ENCODE measurements around the gene KLHL29.

KLHL29 gene

DNA sequence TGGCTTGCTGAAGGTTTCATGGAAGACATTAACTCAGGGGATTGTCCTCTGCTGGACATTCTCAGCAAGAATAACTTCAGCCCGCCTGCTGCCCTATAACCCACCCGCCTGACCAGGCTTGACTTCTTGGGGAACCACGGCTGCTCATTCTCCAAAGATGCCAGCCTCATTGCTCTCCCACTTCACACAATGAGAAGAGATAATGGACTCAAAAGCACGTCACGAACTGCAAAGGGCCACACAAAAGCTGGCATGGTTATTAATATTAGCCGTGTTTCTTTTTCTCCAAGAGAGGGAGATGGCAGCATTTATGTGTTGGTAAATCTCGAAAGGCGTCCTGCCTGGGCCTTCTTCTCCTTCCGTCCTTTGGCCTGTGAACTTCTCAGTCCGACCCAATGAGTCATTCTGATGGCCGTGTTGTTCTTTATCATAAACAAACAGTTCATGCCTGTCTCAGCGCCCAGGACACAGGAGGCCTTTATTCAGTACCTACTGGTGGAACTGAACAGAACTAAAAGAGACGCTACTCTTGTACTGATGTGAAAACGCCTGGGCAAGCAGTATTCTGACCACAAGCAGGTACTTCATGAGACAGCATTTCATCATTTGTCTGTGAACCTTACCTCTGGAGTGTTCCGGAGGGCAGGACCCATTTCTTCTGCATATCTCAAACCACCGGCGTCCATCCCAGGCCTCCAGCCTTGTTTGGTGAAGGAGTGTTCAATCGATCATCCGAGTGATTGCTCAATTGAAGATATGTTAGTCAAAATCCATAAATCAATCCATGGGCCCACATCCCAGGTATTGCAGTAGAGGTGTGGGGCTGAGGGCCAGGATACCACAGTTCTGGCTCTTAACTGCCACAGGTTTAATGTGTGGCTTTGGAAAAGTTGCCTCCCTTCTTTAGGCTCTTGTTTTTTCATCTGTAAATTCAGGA, 25.1 kb upstream of the KLHL29 start:
- Mint-ChIP-seq H3K4me1 (ENCODE audit: low read depth) (no peaks in the 10 kb centered on the region), H3K4me3 (no peak overlapping the region), H3K36me3 (ENCODE audit: low read depth) (no peaks in the 10 kb centered on the region), H3K27me3 (ENCODE audit: low read depth) (peaks cover 33% of the 10 kb centered on the region), H3K27ac (no peak overlapping the region), H3K9me3 (no peaks in the 10 kb centered on the region)

DNA sequence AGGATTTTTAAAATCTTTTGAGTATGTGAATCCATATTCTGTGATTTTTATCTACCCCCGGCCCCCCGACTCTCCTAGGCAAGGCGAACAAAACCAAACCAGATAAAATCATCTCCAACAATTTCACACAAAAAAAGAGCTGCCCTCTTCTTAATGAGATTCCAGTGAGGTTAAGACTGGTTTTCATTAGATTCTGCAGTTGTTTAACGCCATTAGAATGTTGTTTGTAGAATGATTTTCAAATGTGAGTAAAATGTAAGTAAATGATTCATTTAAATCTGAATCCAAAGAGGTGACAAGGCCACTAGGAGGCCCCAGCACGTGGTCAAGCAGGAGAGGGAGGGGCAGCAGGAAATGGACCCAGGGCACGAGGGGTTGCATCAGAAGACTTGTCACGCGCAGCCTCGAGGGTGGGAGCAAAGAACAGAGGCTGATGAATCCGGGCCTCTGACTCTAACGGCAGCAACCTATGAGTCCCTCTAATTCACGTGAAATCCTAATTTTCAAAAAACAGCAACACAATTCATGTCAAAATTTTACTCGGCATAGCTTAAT, 24.3 kb upstream of the KLHL29 start:
- Mint-ChIP-seq H3K4me3 (no peak overlapping the region), H3K9me3 (no peaks in the 10 kb centered on the region), H3K27me3 (ENCODE audit: low read depth) (peaks cover 36% of the 10 kb centered on the region), H3K27ac (no peak overlapping the region), H3K36me3 (ENCODE audit: low read depth) (no peaks in the 10 kb centered on the region), H3K4me1 (ENCODE audit: low read depth) (no peaks in the 10 kb centered on the region)

GRCh38 chr2:23361152-23361551, 23.8 kb upstream of the KLHL29 start:
- no peaks in the 10 kb centered on the region for H3K9me3 Mint-ChIP-seq
- no peak overlapping the region for H3K4me3 Mint-ChIP-seq
- peaks cover 38% of the 10 kb centered on the region for H3K27me3 Mint-ChIP-seq (ENCODE audit: low read depth)
- no peak overlapping the region for H3K27ac Mint-ChIP-seq
- no peaks in the 10 kb centered on the region for H3K36me3 Mint-ChIP-seq (ENCODE audit: low read depth)
- no peaks in the 10 kb centered on the region for H3K4me1 Mint-ChIP-seq (ENCODE audit: low read depth)

- no peak overlapping the region for H3K4me3 Mint-ChIP-seq
- no peak overlapping the region for H3K27ac Mint-ChIP-seq
- peaks cover 46% of the 10 kb centered on the region for H3K27me3 Mint-ChIP-seq (ENCODE audit: low read depth)
- H3K36me3 Mint-ChIP-seq (ENCODE audit: low read depth), result no peaks in the 10 kb centered on the region
- no peaks in the 10 kb centered on the region for H3K9me3 Mint-ChIP-seq
- no peaks in the 10 kb centered on the region for H3K4me1 Mint-ChIP-seq (ENCODE audit: low read depth)
These were observed 21.7 kb upstream of the KLHL29 start for GRCh38 chr2:23363268-23363667.

GRCh38 chr2:23363831-23364230, 21.1 kb upstream of the KLHL29 start:
- Mint-ChIP-seq H3K4me1 (ENCODE audit: low read depth) (no peaks in the 10 kb centered on the region), H3K4me3 (no peak overlapping the region), H3K36me3 (ENCODE audit: low read depth) (no peaks in the 10 kb centered on the region), H3K27me3 (ENCODE audit: low read depth) (peaks cover 46% of the 10 kb centered on the region), H3K27ac (no peak overlapping the region), H3K9me3 (no peaks in the 10 kb centered on the region)

GRCh38 chr2:23366720-23367119, 18.3 kb upstream of the KLHL29 start:
- Mint-ChIP-seq H3K9me3 (no peaks in the 10 kb centered on the region), H3K4me3 (no peak overlapping the region), H3K36me3 (ENCODE audit: low read depth) (no peaks in the 10 kb centered on the region), H3K27me3 (ENCODE audit: low read depth) (peaks cover 52% of the 10 kb centered on the region), H3K4me1 (ENCODE audit: low read depth) (no peaks in the 10 kb centered on the region), H3K27ac (no peak overlapping the region)

- Mint-ChIP-seq H3K4me3 (no peak overlapping the region), H3K36me3 (ENCODE audit: low read depth) (no peaks in the 10 kb centered on the region), H3K27ac (no peak overlapping the region), H3K9me3 (no peaks in the 10 kb centered on the region), H3K27me3 (ENCODE audit: low read depth) (peaks cover 42% of the 10 kb centered on the region), H3K4me1 (ENCODE audit: low read depth) (no peaks in the 10 kb centered on the region)
These were observed 17.2 kb upstream of the KLHL29 start for GRCh38 chr2:23367760-23368159.

GRCh38 chr2:23373666-23374065, 11.3 kb upstream of the KLHL29 start:
- H3K9me3 Mint-ChIP-seq, result no peaks in the 10 kb centered on the region

DNA sequence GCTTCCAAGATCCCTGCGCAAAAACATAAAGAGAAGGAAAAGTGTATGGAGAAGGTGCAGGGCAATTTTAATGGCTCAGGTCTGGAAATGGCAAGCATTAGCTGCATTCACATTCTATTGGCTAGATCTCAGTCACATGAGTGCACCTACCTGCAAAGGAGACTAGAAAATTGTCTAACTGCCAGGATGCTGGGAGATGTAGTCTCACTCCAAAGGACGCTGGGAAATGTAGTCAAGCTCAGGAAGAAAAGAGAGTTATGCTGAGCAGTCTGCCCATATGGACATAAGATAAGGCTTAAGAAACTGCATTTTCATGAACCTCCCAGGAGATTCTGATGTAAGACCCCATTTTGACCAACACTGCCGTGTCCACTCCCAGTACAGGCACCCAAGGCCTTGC, 9.5 kb upstream of the KLHL29 start:
- H3K4me3 Mint-ChIP-seq, result no peak overlapping the region
- peaks cover 48% of the 10 kb centered on the region for H3K27me3 Mint-ChIP-seq (ENCODE audit: low read depth)
- H3K36me3 Mint-ChIP-seq (ENCODE audit: low read depth), result no peaks in the 10 kb centered on the region
- H3K4me1 Mint-ChIP-seq (ENCODE audit: low read depth), result peaks cover 4% of the 10 kb centered on the region
- no peaks in the 10 kb centered on the region for H3K9me3 Mint-ChIP-seq
- H3K27ac Mint-ChIP-seq, result no peak overlapping the region

More at GRCh38 chr2:23373666-23374065, 11.3 kb upstream of the KLHL29 start:
- H3K27ac Mint-ChIP-seq, result no peak overlapping the region
- H3K4me3 Mint-ChIP-seq, result no peak overlapping the region
- peaks cover 45% of the 10 kb centered on the region for H3K27me3 Mint-ChIP-seq (ENCODE audit: low read depth)
- no peaks in the 10 kb centered on the region for H3K36me3 Mint-ChIP-seq (ENCODE audit: low read depth)
- no peaks in the 10 kb centered on the region for H3K4me1 Mint-ChIP-seq (ENCODE audit: low read depth)

DNA sequence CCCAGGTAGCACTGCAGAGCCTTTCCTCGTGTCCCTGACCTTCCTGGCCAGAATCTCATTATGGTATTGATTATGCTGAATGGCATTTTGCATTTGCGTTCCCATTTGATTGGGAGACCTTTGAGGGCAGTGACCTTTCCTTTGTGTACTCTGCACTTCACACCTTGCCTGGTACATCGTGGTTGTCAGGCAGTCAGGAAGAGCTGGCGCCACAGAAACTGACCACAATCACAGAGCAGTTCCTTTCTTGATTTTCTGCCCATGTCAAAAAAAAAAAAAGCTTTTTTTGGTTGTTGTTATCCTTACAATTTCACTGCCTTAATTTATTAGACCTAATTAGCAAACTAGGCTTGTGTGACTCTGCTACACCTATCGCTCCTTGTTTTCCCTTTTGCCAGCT, 8.9 kb upstream of the KLHL29 start:
- Mint-ChIP-seq H3K4me3 (no peak overlapping the region), H3K27ac (no peak overlapping the region), H3K36me3 (ENCODE audit: low read depth) (no peaks in the 10 kb centered on the region), H3K9me3 (no peaks in the 10 kb centered on the region), H3K4me1 (ENCODE audit: low read depth) (peaks cover 10% of the 10 kb centered on the region), H3K27me3 (ENCODE audit: low read depth) (peaks cover 53% of the 10 kb centered on the region)

- Mint-ChIP-seq H3K9me3 (no peaks in the 10 kb centered on the region), H3K36me3 (ENCODE audit: low read depth) (no peaks in the 10 kb centered on the region), H3K27ac (no peak overlapping the region), H3K4me1 (ENCODE audit: low read depth) (peaks cover 15% of the 10 kb centered on the region), H3K4me3 (no peak overlapping the region), H3K27me3 (ENCODE audit: low read depth) (peaks cover 57% of the 10 kb centered on the region)
These were observed 8.0 kb upstream of the KLHL29 start for GRCh38 chr2:23376972-23377371.

- Mint-ChIP-seq H3K36me3 (ENCODE audit: low read depth) (no peaks in the 10 kb centered on the region), H3K4me3 (no peak overlapping the region), H3K27me3 (ENCODE audit: low read depth) (peaks cover 65% of the 10 kb centered on the region), H3K9me3 (no peaks in the 10 kb centered on the region), H3K27ac (no peak overlapping the region), H3K4me1 (ENCODE audit: low read depth) (peaks cover 15% of the 10 kb centered on the region)
These were observed 7.2 kb upstream of the KLHL29 start for GRCh38 chr2:23377771-23378170.

GRCh38 chr2:23378496-23378895, 6.5 kb upstream of the KLHL29 start:
- Mint-ChIP-seq H3K9me3 (no peaks in the 10 kb centered on the region), H3K27me3 (ENCODE audit: low read depth) (peaks cover 68% of the 10 kb centered on the region), H3K4me3 (no peak overlapping the region), H3K4me1 (ENCODE audit: low read depth) (peaks cover 15% of the 10 kb centered on the region), H3K36me3 (ENCODE audit: low read depth) (no peaks in the 10 kb centered on the region), H3K27ac (no peak overlapping the region)

- H3K27ac Mint-ChIP-seq, result no peak overlapping the region
- peaks cover under 1% of the 10 kb centered on the region for H3K36me3 Mint-ChIP-seq (ENCODE audit: low read depth)
- H3K27me3 Mint-ChIP-seq (ENCODE audit: low read depth), result peaks cover 68% of the 10 kb centered on the region
- H3K4me3 Mint-ChIP-seq, result no peak overlapping the region
- H3K4me1 Mint-ChIP-seq (ENCODE audit: low read depth), result peaks cover 16% of the 10 kb centered on the region
- H3K9me3 Mint-ChIP-seq, result no peaks in the 10 kb centered on the region
These were observed 5.7 kb upstream of the KLHL29 start for GRCh38 chr2:23379220-23379695.

- Mint-ChIP-seq H3K4me3 (peak overlapping the region; percentile 12), H3K27ac (peak overlapping the region; percentile 2), H3K9me3 (no peaks in the 10 kb centered on the region), H3K4me1 (ENCODE audit: low read depth) (peaks cover 18% of the 10 kb centered on the region), H3K27me3 (ENCODE audit: low read depth) (peaks cover 63% of the 10 kb centered on the region), H3K36me3 (ENCODE audit: low read depth) (peaks cover 1% of the 10 kb centered on the region)
These were observed 4.4 kb upstream of the KLHL29 start for GRCh38 chr2:23380562-23381065.
